Astrocyte (in vitro differentiated cells and primary cell): ENCODE data around the gene ELMOD1.

Source experiments
- CTCF ChIP-seq: IDR thresholded peaks from 2 replicates; pipeline ENCODE4 v1.5.1; 2011; ENCODE audit warnings: low read depth, mild to moderate bottlenecking, inconsistent platforms, low read length, moderate library complexity; ENCODE audit not compliant: insufficient read depth
- EZH2 ChIP-seq: IDR thresholded peaks from 2 replicates; pipeline ENCODE4 v1.6.1; 2012; ENCODE audit warnings: mild to moderate bottlenecking, low read length, inconsistent platforms; ENCODE audit not compliant: insufficient read depth

GRCh38 chr11:107545101-107545514, 45.8 kb upstream of the ELMOD1 start:
- TF ChIP-seq CTCF = no peak
- TF ChIP-seq EZH2 = no peak
